Stomach (tissue), 9 donors: ENCODE data around the gene GRIP1. TPM values are rescaled to one million over a fixed set of nuclear protein-coding genes. Genes with fewer than 3 reads are reported as not detected.
A peak's percentile ranks its signal among the peaks of the same experiment; 100 is the strongest.

Experiments
- DNase-seq, 2 donors: peaks; one replicate each; pipeline versions ENCODE4 v3.0.0 to v3.0.0-alpha.2; 2013 to 2019
- H3K27ac ChIP-seq, 5 donors: fragments of 200-600 bp in 4 of 5; sonication (generic) in 4 of 5; one replicate each; pipeline ENCODE4 v1.5.1; 2013 to 2019; ENCODE audit warnings: mild to moderate bottlenecking in 1 of 5, moderate library complexity in 1 of 5
- H3K27me3 ChIP-seq, 3 donors: fragments of 200-600 bp; sonication (generic); one replicate each; pipeline ENCODE4 v1.5.1; 2017 to 2019; ENCODE audit warnings: mixed run types in 1 of 3
- H3K36me3 ChIP-seq, 4 donors: fragments of 200-600 bp; sonication (generic); 1 replicate in 3 of 4; 2 replicates in 1 of 4; pipeline ENCODE4 v1.5.1; 2016 to 2019
- H3K4me1 ChIP-seq, 4 donors: fragments of 200-600 bp; sonication (generic); one replicate each; pipeline ENCODE4 v1.5.1; 2016 to 2019
- H3K4me3 ChIP-seq, 4 donors: fragments of 200-600 bp; sonication (generic) in 3 of 4; one replicate each; pipeline ENCODE4 v1.5.1; 2016 to 2019; ENCODE audit warnings: mild to moderate bottlenecking in 1 of 4
- H3K9me3 ChIP-seq, 4 donors: fragments of 200-600 bp; sonication (generic); one replicate each; pipeline ENCODE4 v1.5.1; 2016 to 2019
- CTCF ChIP-seq, 7 experiments: fragments of 450-650 bp in 4 of 7; fragments of 200-600 bp in 3 of 7; sonication (generic) in 3 of 7; IDR thresholded peaks; one replicate each; pipeline ENCODE4 v1.5.1; 2016 to 2019; ENCODE audit warnings: antibody characterized with exemption in 7 of 7, control low read depth in 2 of 7, mild to moderate bottlenecking in 1 of 7
- EP300 ChIP-seq: sonication (generic); formaldehyde crosslinking; IDR thresholded peaks from one replicate; pipeline ENCODE4 v1.6.1; 2017; ENCODE audit warnings: antibody characterized with exemption
- POLR2A ChIP-seq, 4 donors: fragments of 450-650 bp; IDR thresholded peaks; one replicate each; pipeline ENCODE4 v1.6.1; 2016; ENCODE audit warnings: antibody characterized with exemption in 4 of 4, control low read depth in 2 of 4, mild to moderate bottlenecking in 1 of 4, moderate library complexity in 1 of 4
- POLR2AphosphoS5 ChIP-seq, 3 donors: sonication (generic); formaldehyde crosslinking; IDR thresholded peaks; one replicate each; pipeline ENCODE4 v1.6.1; 2016; ENCODE audit warnings: antibody characterized with exemption in 3 of 3
- WGBS, 5 donors: extraction: QIAGEN DNeasy Blood & Tissue Kit in 3 of 5; methylation state at CpG; one replicate each; pipeline versions ENCODE4 v1.1.5 to v1.1.7; 2013 to 2018; 5-methylcytosine and 5-hydroxymethylcytosine counted together
- intact Hi-C: fragments of 100-400 bp; cut with DNase I; formaldehyde crosslinking; loops from one replicate; pipeline ENCODE4 v1.15.1; 2023; ENCODE audit warnings: low total_unique reads
- polyA plus RNA-seq, 3 donors: library from polyadenylated mRNA; stranded (reverse); fragments of 200-250 nt; gene quantifications; one replicate each; pipeline ENCODE4 v1.2.3, GENCODE V29; 2013
- total RNA-seq, 5 donors: library from RNA; depleted of rRNA; stranded (reverse); fragments of >200 nt; gene quantifications; one replicate each; pipeline versions ENCODE4 v1.1.0 to v1.2.3, GENCODE V29; 2014 to 2016
- donor health status: healthy with polysubstance abuse.
- donor health status: Bipolar disorder and iron deficiency.
- donor health status: healthy.

GRIP1 gene
- total and polyA plus RNA-seq, 8 donors, result 0.31 to 8.8 (median 4.4) TPM; not detected in 1

GRCh38 chr12:66537876-66538275 is 141.0 kb downstream of the GRIP1 start:
- no peak for TF ChIP-seq POLR2AphosphoS5 (IDR thresholded peaks at IDR 0.05)
- TF ChIP-seq POLR2A (IDR thresholded peaks at IDR 0.05), result no peak
- no peak for TF ChIP-seq CTCF (IDR thresholded peaks at IDR 0.05)
- no peak for TF ChIP-seq EP300
- 85 to 90% (median 86%) methylated on average over 3 of the region's 3 CpGs for WGBS, 5 donors

GRCh38 chr12:66533767-66534166 is 145.1 kb downstream of the GRIP1 start:
- intact Hi-C loops, result no loop called here
- Histone ChIP-seq H3K9me3 (no peaks in the 10 kb centered on the region), H3K27ac (no peak overlapping the region), H3K36me3 (no peaks in the 10 kb centered on the region), H3K4me3 (no peak overlapping the region), H3K27me3 (no peaks in the 10 kb centered on the region), H3K4me1 (no peaks in the 10 kb centered on the region)
- peak in 1 of 2 donors; percentile 7 for DNase-seq
- TF ChIP-seq POLR2A (IDR thresholded peaks at IDR 0.05) (no peak), EP300 (no peak), POLR2AphosphoS5 (IDR thresholded peaks at IDR 0.05) (no peak)
- 80 to 96% (median 89%) methylated on average over 2 of the region's 2 CpGs for WGBS, 5 donors

More at GRCh38 chr12:66537876-66538275, 141.0 kb downstream of the GRIP1 start:
- H3K27ac ChIP-seq, result no peak overlapping the region
- H3K4me1 ChIP-seq, result peaks cover 0 to 9% (median 6%) of the 10 kb centered on the region in 4 donors
- no peak for DNase-seq
- intact Hi-C loops, result no loop called here
- no peak overlapping the region for H3K4me3 ChIP-seq
- no peaks in the 10 kb centered on the region for H3K9me3 ChIP-seq
- H3K27me3 ChIP-seq, result no peaks in the 10 kb centered on the region
- H3K36me3 ChIP-seq, result no peaks in the 10 kb centered on the region

GRCh38 chr12:66531766-66532165 is 147.1 kb downstream of the GRIP1 start:
- H3K27me3 ChIP-seq, result no peaks in the 10 kb centered on the region
- H3K4me3 ChIP-seq, result no peak overlapping the region
- intact Hi-C loops, result no loop called here
- H3K9me3 ChIP-seq, result no peaks in the 10 kb centered on the region
- 38 to 62% (median 54%) methylated on average over 2 of the region's 2 CpGs for WGBS, 5 donors
- TF ChIP-seq POLR2A (IDR thresholded peaks at IDR 0.05) (no peak), POLR2AphosphoS5 (IDR thresholded peaks at IDR 0.05) (no peak), CTCF (IDR thresholded peaks at IDR 0.05) (no peak), EP300 (no peak)
- no peak overlapping the region for H3K27ac ChIP-seq
- H3K4me1 ChIP-seq, result no peaks in the 10 kb centered on the region
- DNase-seq, result no peak
- no peaks in the 10 kb centered on the region for H3K36me3 ChIP-seq

GRCh38 chr12:66529934-66530333 is 148.9 kb downstream of the GRIP1 start:
- Histone ChIP-seq H3K4me3 (no peak overlapping the region), H3K4me1 (no peaks in the 10 kb centered on the region), H3K36me3 (no peaks in the 10 kb centered on the region), H3K9me3 (no peaks in the 10 kb centered on the region), H3K27me3 (no peaks in the 10 kb centered on the region), H3K27ac (no peak overlapping the region)
- intact Hi-C loops, result no loop called here
- TF ChIP-seq POLR2AphosphoS5 (IDR thresholded peaks at IDR 0.05), result no peak
- no peak for TF ChIP-seq EP300
- no peak for TF ChIP-seq POLR2A (IDR thresholded peaks at IDR 0.05)
- no peak for TF ChIP-seq CTCF (IDR thresholded peaks at IDR 0.05)
- WGBS, 5 donors, result 14 to 34% (median 29%) methylated on average over 1 of the region's 1 CpG
- no peak for DNase-seq

GRCh38 chr12:66516561-66516960 is 162.3 kb downstream of the GRIP1 start:
- TF ChIP-seq EP300, result no peak
- no peak for TF ChIP-seq POLR2A (IDR thresholded peaks at IDR 0.05)
- no peak for TF ChIP-seq POLR2AphosphoS5 (IDR thresholded peaks at IDR 0.05)
- TF ChIP-seq CTCF (IDR thresholded peaks at IDR 0.05), result no peak
- Histone ChIP-seq H3K36me3 (no peaks in the 10 kb centered on the region), H3K4me3 (no peak overlapping the region), H3K27me3 (no peaks in the 10 kb centered on the region), H3K27ac (no peak overlapping the region), H3K4me1 (no peaks in the 10 kb centered on the region), H3K9me3 (peaks cover 0 to 3% (median 0%) of the 10 kb centered on the region in 4 donors)
- no peak for DNase-seq
- intact Hi-C loops, result no loop called here
- 59 to 89% (median 79%) methylated on average over 4 of the region's 4 CpGs for WGBS, 5 donors
